ENCODE data around the gene ZNF277.

- TF ChIP-seq CTCF (IDR thresholded peaks at IDR 0.05) (no peak), POLR2A (IDR thresholded peaks at IDR 0.05) (no peak)
Measured at GRCh38 chr7:112383671-112384417, 177.3 kb downstream of the ZNF277 start.
